Ovary (tissue), 9 donors: Measurements from ENCODE around the gene MAP3K1. TPM values are rescaled to one million over a fixed set of nuclear protein-coding genes. Genes with fewer than 3 reads are reported as not detected.
A peak's percentile ranks its signal among the peaks of the same experiment; 100 is the strongest.

Experiments
- DNase-seq, 5 donors: peaks; one replicate each; pipeline ENCODE4 v3.0.0-alpha.2; 2019 to 2020
- H3K27ac ChIP-seq, 2 donors: fragments of 200-600 bp; one replicate each; pipeline versions ENCODE4 v1.5.1 to v1.8.0; 2019 to 2022
- H3K27me3 ChIP-seq: fragments of 200-600 bp; one replicate; pipeline ENCODE4 v1.8.0; 2022
- H3K36me3 ChIP-seq: fragments of 200-600 bp; sonication (generic); one replicate; pipeline ENCODE4 v1.5.1; 2019
- H3K4me1 ChIP-seq: one replicate; pipeline ENCODE4 v1.8.1; 2013; ENCODE audit warnings: mild to moderate bottlenecking, moderate library complexity; ENCODE audit not compliant: insufficient read depth
- H3K4me3 ChIP-seq: fragments of 200-600 bp; sonication (generic); one replicate; pipeline ENCODE4 v1.5.1; 2017
- H3K9me3 ChIP-seq, 2 donors: fragments of 200-600 bp in 1 of 2; sonication (generic) in 1 of 2; one replicate each; pipeline versions ENCODE4 v1.5.1 to v1.8.1; 2013 to 2019; ENCODE audit warnings: mild to moderate bottlenecking in 1 of 2, moderate library complexity in 1 of 2
- EP300 ChIP-seq: sonication (generic); formaldehyde crosslinking; IDR thresholded peaks from one replicate; pipeline ENCODE4 v1.6.1; 2017; ENCODE audit warnings: antibody characterized with exemption
- POLR2A ChIP-seq: fragments of 450-650 bp; IDR thresholded peaks from one replicate; pipeline ENCODE4 v1.6.1; 2017; ENCODE audit warnings: antibody characterized with exemption, mild to moderate bottlenecking, moderate library complexity
- WGBS, 3 donors: extraction: QIAGEN DNeasy Blood & Tissue Kit in 1 of 3; methylation state at CpG; one replicate each; pipeline versions ENCODE4 v1.1.5 to v1.1.7; 2013 to 2017; 5-methylcytosine and 5-hydroxymethylcytosine counted together
- intact Hi-C, 4 donors: fragments of 100-400 bp; cut with DNase I; formaldehyde crosslinking; loops; one replicate each; pipeline versions ENCODE4 v1.11.0 to v1.15.1; 2022 to 2023
- polyA plus RNA-seq, 2 donors: library from polyadenylated mRNA; stranded (reverse); fragments of 200-250 nt in 1 of 2; fragments of 350-450 nt in 1 of 2; fragmentation: Illumina TruSeq in 1 of 2; extraction: RNeasy Lipid Tissue Mini Kit (QIAGEN cat#74804) in 1 of 2; gene quantifications; one replicate each; pipeline ENCODE4 v1.2.3, GENCODE V29; 2013 to 2014
- total RNA-seq, 7 donors: library from RNA; depleted of rRNA in 2 of 7; stranded (reverse); fragments of >200 nt in 2 of 7; fragmentation: NEBNext Ultra II Directional in 3 of 7; extraction: Animal tissue kit (Norgen Biotek cat#: 25700) in 3 of 7; gene quantifications; one replicate each; pipeline versions ENCODE4 v1.1.0 to v1.2.4, GENCODE V29; 2016 to 2023
- TF ChIP-seq, protein P1 (sequence below), 3 donors: fragments of 450-650 bp in 2 of 3; fragments of 200-600 bp in 1 of 3; IDR thresholded peaks; one replicate each; pipeline versions ENCODE4 v1.5.1 to v1.8.0; 2016 to 2022; ENCODE audit warnings: antibody characterized with exemption in 3 of 3, mild to moderate bottlenecking in 1 of 3
- donor health status: DM: no; HTN: no; CAD: no; lungs with moderate emphysema.
- donor health status: DM: no; HTN: no; CAD: no.
- donor health status: Bipolar disorder and iron deficiency.
- donor health status: DM: yes; HTN: yes; CAD: no.
- donor health status: DM: no; HTN: no; CAD: no.
- donor health status: DM: yes; HTN: yes; CAD: no.

MAP3K1 gene
- total and polyA plus RNA-seq, 9 donors, result 5.4 to 29.8 (median 21.6) TPM

DNA sequence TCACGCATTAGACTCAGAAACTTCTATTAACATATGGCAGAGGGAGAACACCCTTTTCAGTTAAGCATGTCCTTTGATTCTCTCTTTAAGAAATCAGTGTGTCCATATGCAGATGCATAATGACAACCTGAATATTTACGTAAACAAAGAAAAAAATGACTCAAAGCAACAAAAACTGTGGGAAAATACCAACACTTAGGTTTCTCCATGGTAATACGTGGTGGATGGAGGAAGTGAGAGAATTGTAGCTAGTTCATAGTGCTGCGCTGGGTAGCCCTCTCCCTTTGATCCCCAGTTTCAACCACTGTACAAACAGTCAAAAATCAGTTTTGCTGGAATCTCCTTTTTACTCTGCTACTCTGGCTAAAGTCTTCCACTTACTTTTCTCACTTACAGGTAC is 2.0 kb upstream of the MAP3K1 start:
- no peaks in the 10 kb centered on the region for H3K9me3 ChIP-seq
- WGBS, 3 donors, result 87 to 91% (median 89%) methylated on average over 4 of the region's 4 CpGs
- H3K36me3 ChIP-seq, result no peaks in the 10 kb centered on the region
- TF ChIP-seq, protein P1, sequence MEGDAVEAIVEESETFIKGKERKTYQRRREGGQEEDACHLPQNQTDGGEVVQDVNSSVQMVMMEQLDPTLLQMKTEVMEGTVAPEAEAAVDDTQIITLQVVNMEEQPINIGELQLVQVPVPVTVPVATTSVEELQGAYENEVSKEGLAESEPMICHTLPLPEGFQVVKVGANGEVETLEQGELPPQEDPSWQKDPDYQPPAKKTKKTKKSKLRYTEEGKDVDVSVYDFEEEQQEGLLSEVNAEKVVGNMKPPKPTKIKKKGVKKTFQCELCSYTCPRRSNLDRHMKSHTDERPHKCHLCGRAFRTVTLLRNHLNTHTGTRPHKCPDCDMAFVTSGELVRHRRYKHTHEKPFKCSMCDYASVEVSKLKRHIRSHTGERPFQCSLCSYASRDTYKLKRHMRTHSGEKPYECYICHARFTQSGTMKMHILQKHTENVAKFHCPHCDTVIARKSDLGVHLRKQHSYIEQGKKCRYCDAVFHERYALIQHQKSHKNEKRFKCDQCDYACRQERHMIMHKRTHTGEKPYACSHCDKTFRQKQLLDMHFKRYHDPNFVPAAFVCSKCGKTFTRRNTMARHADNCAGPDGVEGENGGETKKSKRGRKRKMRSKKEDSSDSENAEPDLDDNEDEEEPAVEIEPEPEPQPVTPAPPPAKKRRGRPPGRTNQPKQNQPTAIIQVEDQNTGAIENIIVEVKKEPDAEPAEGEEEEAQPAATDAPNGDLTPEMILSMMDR (IDR thresholded peaks at IDR 0.05), result no peak
- no peak for TF ChIP-seq POLR2A
- no peak for TF ChIP-seq EP300
- H3K4me1 ChIP-seq, result no peaks in the 10 kb centered on the region
- intact Hi-C loops, result loop anchor here in 1 of 4 donors (10.0 kb wide), 1 partner anchor 329 kb away; no protein-coding TSS in a partner anchor
- DNase-seq, result no peak
- H3K4me3 ChIP-seq, result no peak overlapping the region
- no peaks in the 10 kb centered on the region for H3K27me3 ChIP-seq
- H3K27ac ChIP-seq, result no peak overlapping the region

DNA sequence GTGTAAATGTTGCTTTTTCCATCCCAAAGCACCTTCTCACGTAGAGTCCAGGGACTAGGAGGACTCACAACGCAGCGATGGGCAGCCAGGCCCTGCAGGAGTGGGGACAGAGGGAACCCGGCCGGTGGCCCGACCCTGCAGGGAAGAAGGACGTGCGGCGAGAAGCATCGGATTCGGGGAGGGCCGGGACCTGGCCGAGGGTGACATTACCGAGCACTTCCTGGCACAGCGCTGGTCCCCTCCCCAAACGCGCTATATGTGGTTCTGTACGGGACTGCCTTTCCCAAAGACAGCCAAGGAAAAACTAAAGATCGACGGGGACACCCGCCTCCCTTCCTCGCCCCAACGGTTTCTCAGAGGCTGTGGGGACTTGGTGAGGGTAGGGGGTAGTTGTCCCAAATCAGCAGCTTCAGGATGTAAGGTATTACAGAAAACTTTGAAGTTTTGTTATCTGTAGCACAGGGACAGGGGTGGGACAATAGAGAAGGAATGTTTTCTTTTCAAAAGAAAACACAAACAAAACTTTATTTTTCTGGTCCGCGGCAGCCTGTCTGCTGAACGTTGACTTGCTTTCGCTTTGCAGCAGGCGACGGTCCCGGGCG is 887 bp upstream of the MAP3K1 start:
- DNase-seq, result peak; percentile 19 to 43 (median 28)
- intact Hi-C loops, result loop anchor here in 1 of 4 donors (10.0 kb wide), 1 partner anchor 330 kb away; no protein-coding TSS in a partner anchor
- TF ChIP-seq POLR2A, result no peak
- TF ChIP-seq, protein P1 (IDR thresholded peaks at IDR 0.05), result no peak
- no peak for TF ChIP-seq EP300
- WGBS, 3 donors, result 7 to 15% (median 13%) methylated on average over 30 to 31 of the region's 31 CpGs
- no peaks in the 10 kb centered on the region for H3K27me3 ChIP-seq
- peak overlapping the region; percentile 81 for H3K4me3 ChIP-seq
- no peaks in the 10 kb centered on the region for H3K9me3 ChIP-seq
- H3K4me1 ChIP-seq, result peaks cover 2% of the 10 kb centered on the region
- no peaks in the 10 kb centered on the region for H3K36me3 ChIP-seq
- peak overlapping the region; percentile 76 to 90 for H3K27ac ChIP-seq

DNA sequence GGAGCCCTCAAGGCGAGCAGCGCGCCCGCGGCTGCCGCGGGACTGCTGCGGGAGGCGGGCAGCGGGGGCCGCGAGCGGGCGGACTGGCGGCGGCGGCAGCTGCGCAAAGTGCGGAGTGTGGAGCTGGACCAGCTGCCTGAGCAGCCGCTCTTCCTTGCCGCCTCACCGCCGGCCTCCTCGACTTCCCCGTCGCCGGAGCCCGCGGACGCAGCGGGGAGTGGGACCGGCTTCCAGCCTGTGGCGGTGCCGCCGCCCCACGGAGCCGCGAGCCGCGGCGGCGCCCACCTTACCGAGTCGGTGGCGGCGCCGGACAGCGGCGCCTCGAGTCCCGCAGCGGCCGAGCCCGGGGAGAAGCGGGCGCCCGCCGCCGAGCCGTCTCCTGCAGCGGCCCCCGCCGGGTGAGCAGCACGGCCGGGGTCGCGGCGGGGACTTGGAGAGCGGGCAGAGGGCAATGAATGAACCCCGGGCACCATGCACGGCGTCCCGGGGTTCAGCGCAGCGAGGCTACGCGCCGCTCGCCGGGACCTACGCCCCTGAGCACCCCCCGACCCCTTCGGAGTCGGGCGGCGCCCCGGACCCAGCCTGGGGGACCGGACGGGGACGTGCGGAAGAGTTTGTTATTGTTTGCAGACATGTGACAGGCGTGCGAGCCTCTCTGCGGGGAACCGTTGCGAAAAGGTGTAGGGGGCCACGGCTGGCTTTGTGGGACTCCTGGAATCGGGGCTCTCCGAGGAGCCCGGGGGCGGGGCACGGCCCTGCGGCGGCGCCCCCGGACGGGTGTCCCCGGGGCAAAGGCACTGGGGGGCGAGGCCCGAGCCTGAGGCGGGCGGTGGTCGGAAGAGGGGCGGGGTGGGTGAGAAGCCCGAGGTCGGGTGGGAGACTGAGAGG is 553 bp downstream of the MAP3K1 start:
- Histone ChIP-seq H3K4me1 (peaks cover 3% of the 10 kb centered on the region), H3K27me3 (no peaks in the 10 kb centered on the region), H3K36me3 (no peaks in the 10 kb centered on the region), H3K27ac (peak overlapping the region; percentile 76 to 90), H3K9me3 (no peaks in the 10 kb centered on the region), H3K4me3 (peak overlapping the region; percentile 81)
- TF ChIP-seq POLR2A, result no peak
- TF ChIP-seq, protein P1 (IDR thresholded peaks at IDR 0.05), result no peak
- no peak for TF ChIP-seq EP300
- peak; percentile 36 to 63 (median 38) for DNase-seq
- intact Hi-C loops, result loop anchor here in 2 of 4 donors (5.0 to 10.0 kb wide), 2 partner anchors 331 to 459 kb away; no protein-coding TSS in a partner anchor
- WGBS, 3 donors, result 1% methylated on average over 53 to 116 of the region's 116 CpGs

DNA sequence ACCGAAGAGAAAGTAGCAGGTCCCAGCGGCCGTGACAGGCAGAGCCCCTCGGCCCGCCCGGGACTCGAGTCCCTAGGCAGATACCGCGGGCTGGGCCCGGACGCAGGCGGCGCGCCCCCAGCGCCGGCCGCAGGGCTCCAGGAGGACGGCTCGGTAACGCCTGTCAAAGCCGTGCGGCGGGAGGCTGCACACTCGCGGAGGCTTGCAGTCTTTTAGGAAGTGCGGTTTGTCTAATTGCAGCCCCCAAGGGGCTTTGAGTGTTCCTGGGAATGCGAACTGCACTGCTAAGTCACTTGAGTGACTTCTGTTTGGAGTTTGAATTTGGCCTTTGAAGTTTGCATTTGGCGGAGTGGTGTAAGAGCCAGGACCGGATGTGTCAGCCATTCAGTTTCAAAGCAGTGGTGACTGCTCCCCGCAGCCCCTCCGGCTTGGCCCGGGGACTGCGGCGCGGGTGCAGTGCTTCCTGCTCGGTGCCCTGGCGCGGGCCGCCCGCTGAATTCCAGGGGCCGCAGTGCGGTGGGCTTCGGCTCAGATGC is 1.3 kb downstream of the MAP3K1 start:
- H3K4me1 ChIP-seq, result peaks cover 3% of the 10 kb centered on the region
- TF ChIP-seq EP300 (no peak), POLR2A (no peak)
- TF ChIP-seq, protein P1 (IDR thresholded peaks at IDR 0.05), result no peak
- no peaks in the 10 kb centered on the region for H3K27me3 ChIP-seq
- no peaks in the 10 kb centered on the region for H3K36me3 ChIP-seq
- 0% methylated on average over 43 of the region's 43 CpGs for WGBS, 3 donors
- no peaks in the 10 kb centered on the region for H3K9me3 ChIP-seq
- peak; percentile 28 to 56 (median 40) for DNase-seq
- peak overlapping the region; percentile 81 for H3K4me3 ChIP-seq
- intact Hi-C loops, result loop anchor here in 2 of 4 donors (5.0 to 10.0 kb wide), 2 partner anchors 332 to 459 kb away; no protein-coding TSS in a partner anchor
- H3K27ac ChIP-seq, result peak overlapping the region; percentile 76 to 90
